BJ (cell line): ENCODE measurements around the gene SETD2. TPM values are rescaled to one million over a fixed set of nuclear protein-coding genes. Genes with fewer than 3 reads are reported as not detected.

ENCODE experiments used
- CTCF ChIA-PET: fragments of 350-600 bp; formaldehyde crosslinking; extraction: SDS; loops from one replicate; lab custom pipeline; 2021; ENCODE audit warnings: antibody characterized with exemption, inconsistent platforms; lab: Yijun Ruan, JAX
- POLR2A ChIA-PET: fragments of 300-600 bp; sonication (Branson Sonifier 250); formaldehyde crosslinking; extraction: SDS; loops from one replicate; lab custom pipeline; 2021; ENCODE audit warnings: antibody characterized with exemption; lab: Charles Lee
- DNase-seq: peaks from one replicate; pipeline ENCODE4 v3.0.0-alpha.2; 2011; ENCODE audit warnings: low read depth
- H3K27me3 ChIP-seq: 2 replicates; pipeline ENCODE4 v1.6.0; 2011; ENCODE audit warnings: low read length; ENCODE audit not compliant: control insufficient read depth, insufficient read depth
- H3K36me3 ChIP-seq: 2 replicates; pipeline ENCODE4 v1.5.1; 2011; ENCODE audit warnings: low read length; ENCODE audit not compliant: control insufficient read depth, insufficient read depth
- H3K4me3 ChIP-seq: 2 replicates; pipeline ENCODE4 v1.5.1; 2011; ENCODE audit warnings: low read depth, mild to moderate bottlenecking, control low read depth, low read length
- CTCF ChIP-seq: IDR thresholded peaks from 2 replicates; pipeline ENCODE4 v1.5.1; 2011; ENCODE audit warnings: low read depth, mild to moderate bottlenecking, control low read depth, inconsistent platforms, low read length, moderate library complexity; ENCODE audit not compliant: insufficient read depth
- polyA plus RNA-seq: library from polyadenylated mRNA; depleted of rRNA; stranded (reverse); fragments of >200 nt; gene quantifications from 2 replicates; pipeline ENCODE4 v1.2.3, GENCODE V29; 2011

SETD2 gene
- polyA plus RNA-seq, 1 experiment = 12.9 TPM

- no peak for TF ChIP-seq CTCF
- POLR2A ChIA-PET = no interaction called here
- CTCF ChIA-PET = no interaction called here
- Histone ChIP-seq H3K27me3 (no peaks in the 10 kb centered on the region), H3K36me3 (peaks cover 2% of the 10 kb centered on the region; the same call in 1 of the 2 replicates), H3K4me3 (no peak overlapping the region)
- DNase-seq = no peak
Measured at GRCh38 chr3:47086071-47086470, 77.8 kb downstream of the SETD2 start.

- CTCF ChIA-PET = no interaction called here
- no peak overlapping the region for H3K4me3 ChIP-seq
- H3K36me3 ChIP-seq = peaks cover 7% of the 10 kb centered on the region
- POLR2A ChIA-PET = no interaction called here
- DNase-seq = no peak
- no peaks in the 10 kb centered on the region for H3K27me3 ChIP-seq
- no peak for TF ChIP-seq CTCF
Measured at GRCh38 chr3:47083786-47084185, 80.1 kb downstream of the SETD2 start.

DNA sequence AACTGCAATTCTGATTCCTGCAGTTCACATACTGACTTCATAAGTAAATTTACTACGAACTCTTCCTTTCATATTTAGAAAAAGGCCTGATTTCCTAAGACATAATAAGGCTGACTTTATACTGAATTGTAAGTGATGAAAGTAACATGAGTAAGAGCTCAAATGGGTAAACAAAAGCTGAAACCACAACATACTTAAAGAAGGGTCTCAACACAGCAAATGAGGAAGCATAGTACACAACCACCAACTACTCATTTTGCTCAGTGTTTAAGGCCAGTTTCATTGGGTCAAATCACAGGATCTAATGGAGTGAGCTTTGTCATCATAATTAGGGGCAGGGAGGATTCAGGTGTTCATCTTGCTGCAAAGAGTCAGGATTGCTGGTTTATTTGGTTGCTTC, 81.4 kb downstream of the SETD2 start:
- no peak for TF ChIP-seq CTCF
- H3K36me3 ChIP-seq = peaks cover 7% of the 10 kb centered on the region
- no peak overlapping the region for H3K4me3 ChIP-seq
- ChIA-PET CTCF (interaction anchor here (0.8 kb wide), 1 partner anchor 9 kb away, joined by 3 read pairs; no protein-coding TSS in a partner anchor), POLR2A (no interaction called here)
- no peaks in the 10 kb centered on the region for H3K27me3 ChIP-seq
- peak; percentile 28 for DNase-seq

GRCh38 chr3:47079432-47079831, 84.5 kb downstream of the SETD2 start:
- POLR2A ChIA-PET = no interaction called here
- peaks cover 5% of the 10 kb centered on the region for H3K36me3 ChIP-seq
- TF ChIP-seq CTCF = no peak
- no peak overlapping the region for H3K4me3 ChIP-seq
- H3K27me3 ChIP-seq = no peaks in the 10 kb centered on the region
- CTCF ChIA-PET = interaction anchor here (1.2 kb wide), 1 partner anchor 9 kb away, joined by 3 read pairs; no protein-coding TSS in a partner anchor
- DNase-seq = no peak

DNA sequence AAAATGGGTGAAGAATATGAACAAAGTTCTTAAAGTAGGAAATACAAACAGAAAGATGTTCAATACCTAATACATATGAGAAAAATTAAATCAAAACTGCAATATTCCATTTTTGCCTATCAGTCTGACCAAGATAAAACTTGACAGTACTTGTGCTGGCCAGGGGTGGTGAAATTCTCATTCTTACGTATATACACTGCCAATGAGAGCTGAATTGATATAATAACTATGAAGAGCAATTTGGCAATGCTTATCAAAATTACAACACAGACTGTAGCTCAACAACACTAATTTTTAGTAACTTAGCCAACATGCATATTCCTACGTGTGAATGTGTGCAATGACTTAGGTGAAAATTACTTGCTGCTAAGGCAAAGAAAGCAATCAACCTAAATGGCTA, 90.2 kb downstream of the SETD2 start:
- peaks cover 1% of the 10 kb centered on the region; the same call in 1 of the 2 replicates for H3K36me3 ChIP-seq
- no peak overlapping the region for H3K4me3 ChIP-seq
- H3K27me3 ChIP-seq = no peaks in the 10 kb centered on the region
- CTCF ChIA-PET = interaction anchor here (0.6 to 1.1 kb wide), 2 partner anchors 8 to 10 kb away, joined by 3 read pairs; no protein-coding TSS in a partner anchor
- DNase-seq = no peak
- no peak for TF ChIP-seq CTCF
- POLR2A ChIA-PET = no interaction called here
